ENCODE measurements around the gene LMAN1.

LMAN1 gene, protein sequence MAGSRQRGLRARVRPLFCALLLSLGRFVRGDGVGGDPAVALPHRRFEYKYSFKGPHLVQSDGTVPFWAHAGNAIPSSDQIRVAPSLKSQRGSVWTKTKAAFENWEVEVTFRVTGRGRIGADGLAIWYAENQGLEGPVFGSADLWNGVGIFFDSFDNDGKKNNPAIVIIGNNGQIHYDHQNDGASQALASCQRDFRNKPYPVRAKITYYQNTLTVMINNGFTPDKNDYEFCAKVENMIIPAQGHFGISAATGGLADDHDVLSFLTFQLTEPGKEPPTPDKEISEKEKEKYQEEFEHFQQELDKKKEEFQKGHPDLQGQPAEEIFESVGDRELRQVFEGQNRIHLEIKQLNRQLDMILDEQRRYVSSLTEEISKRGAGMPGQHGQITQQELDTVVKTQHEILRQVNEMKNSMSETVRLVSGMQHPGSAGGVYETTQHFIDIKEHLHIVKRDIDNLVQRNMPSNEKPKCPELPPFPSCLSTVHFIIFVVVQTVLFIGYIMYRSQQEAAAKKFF

DNA sequence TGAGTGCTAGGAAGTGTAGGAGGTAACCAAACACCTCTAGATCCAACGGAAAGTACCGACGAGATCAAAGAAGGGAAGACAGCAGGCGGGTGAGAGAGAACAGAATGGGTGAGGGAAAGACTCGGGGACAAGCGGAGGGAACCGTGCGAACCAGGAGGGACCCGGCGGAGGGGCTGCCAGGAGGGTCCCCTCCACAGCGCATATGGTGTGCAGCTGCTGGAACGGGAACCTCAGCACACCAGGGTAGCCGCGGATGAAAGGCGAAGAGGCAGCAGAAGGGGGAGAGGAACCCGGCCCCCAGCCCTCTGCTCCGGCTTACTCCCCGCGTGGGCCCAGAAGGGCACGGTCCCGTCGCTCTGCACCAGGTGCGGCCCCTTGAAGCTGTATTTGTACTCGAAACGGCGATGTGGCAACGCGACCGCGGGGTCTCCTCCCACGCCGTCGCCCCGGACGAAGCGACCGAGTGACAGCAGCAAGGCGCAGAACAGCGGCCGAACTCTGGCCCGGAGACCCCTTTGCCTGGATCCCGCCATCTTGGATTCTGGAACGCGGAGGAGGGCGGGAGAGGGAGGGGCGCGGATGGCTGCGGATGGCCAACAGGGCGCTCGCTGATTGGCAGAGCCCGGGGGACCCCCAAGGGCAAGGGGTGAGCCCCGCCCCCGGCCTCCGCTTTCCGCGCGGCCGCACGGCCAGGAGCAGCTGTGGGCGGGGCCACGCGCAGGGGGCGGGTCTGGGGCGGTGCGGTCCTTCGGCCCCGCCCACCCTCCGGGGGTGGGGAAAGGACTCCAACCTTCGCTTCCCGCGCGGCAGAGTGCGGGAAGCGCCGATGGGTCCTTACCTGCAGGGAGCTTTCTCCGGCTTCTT lies at the start of gene LMAN1:
Gene LMAN1 (minus strand): TSS at position 554 of the 864 bp plus-strand sequence. CDS start 21 bp downstream, at position 533.
- DNase-seq (ENCODE audit: low spot score), result peak; percentile 99

DNA sequence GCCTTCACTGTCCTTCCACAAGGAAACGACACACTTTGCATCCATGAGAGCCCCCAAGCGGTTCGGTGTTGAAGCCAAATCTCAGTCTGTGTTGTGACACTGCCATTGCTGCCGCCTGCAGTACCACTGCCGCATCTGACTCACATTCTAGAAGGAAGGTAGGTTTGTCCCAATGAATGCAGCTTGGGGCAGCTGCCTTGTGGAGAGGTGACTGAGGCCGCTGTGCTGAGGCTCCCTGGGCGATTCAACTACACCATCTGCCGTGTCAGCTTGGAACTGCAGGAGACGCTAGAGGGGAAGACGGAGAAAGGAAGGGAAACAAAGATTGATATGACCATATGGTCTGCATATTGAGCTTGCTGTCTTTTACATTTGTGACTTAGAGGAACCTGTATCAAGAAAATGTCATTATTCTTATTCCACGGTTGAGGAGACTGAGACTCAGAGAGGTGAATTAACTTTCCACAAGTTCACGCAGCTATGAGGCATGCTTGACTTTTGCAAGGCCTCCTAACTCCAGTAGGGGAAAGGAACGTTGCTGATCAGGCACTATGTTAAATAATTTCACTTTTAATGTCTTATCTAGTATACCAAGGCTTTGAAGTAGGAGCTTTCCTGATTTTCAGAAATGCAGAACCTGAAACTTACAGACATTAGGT lies 43.5 kb upstream of the LMAN1 start:
- DNase-seq (ENCODE audit: low spot score), result peak; percentile 88

DNA sequence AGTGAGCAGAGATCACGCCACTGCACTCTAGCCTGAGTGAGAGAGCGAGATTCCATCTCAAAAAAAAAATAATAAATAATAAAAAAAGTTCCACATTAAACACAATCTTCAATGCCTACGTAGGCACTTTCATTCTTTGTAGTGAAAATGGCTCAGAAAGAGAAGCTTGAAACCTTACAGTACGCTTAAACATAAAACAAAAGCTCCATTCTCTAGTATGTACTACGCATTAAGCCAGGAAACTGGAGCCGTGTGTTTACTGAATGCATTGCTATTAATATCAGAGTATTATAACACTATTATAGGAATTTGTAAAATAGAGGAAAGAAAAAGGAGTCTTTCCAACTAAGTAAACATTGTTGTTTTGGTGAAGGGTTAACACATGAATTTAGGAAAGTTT lies 41.3 kb upstream of the LMAN1 start:
- DNase-seq (ENCODE audit: low spot score), result no peak

DNA sequence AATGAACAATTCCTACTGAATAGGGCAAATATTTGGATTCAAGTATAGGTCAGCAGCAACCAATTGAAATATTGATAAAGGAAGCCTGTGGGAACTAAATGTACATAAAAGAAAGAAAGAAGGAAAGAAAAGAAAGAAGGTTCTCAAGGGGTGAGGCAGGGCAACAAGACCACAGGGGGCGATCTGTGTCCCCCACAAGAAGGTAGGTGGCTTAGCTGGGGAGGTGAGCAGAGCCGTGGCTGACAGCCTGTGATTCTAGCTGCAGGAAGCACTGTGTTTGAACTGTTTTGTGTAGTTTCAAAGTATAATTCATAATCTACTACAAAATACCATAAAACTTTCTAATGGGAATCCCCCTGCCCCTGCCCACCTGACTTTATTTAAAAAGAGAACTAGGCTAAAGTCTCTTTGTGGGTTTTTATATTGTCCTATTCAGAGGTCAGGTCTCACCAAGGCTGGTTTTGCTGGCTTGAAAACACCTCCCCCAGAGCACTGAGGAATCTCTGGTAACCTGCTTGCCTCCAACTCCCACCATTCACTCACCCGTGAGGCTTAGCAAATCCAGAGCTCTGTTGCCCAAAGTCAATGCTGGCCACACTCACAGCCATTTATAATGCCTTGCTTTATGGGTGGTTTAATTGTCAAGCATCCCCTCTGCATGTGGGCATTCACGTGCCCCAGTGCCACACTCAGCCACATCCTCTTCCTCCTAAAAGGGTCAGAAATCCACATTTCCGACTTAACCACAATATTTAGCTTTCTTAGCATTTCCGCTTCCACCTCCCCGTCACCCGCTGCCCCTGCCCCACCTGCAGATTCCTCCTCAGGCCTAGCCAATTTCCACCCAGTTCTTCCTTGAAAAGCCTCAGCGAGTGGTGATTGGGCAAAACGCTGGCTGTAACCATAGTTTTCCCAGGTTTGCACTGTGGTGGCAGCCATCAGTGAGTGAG lies 36.4 kb upstream of the LMAN1 start:
- DNase-seq (ENCODE audit: low spot score), result no peak

DNA sequence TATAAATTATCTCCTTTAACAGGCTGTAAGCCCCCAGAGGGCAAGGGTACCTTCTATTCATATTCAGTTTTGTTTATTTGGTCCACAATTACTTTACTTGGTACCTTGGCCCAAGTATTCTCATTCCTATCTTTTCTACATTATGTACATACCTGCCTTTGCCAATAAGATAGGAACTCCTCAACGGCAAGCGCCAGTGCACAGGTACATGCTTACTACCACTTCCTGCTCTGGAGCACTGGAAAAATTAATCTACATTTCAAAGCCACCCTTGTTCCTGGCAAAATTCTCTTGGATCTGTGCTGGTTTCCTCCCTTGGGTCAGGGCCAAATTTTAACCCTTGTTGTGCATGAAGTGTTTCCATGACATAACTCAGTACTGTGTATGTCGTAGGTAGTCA lies 34.3 kb upstream of the LMAN1 start:
- DNase-seq (ENCODE audit: low spot score), result no peak

DNA sequence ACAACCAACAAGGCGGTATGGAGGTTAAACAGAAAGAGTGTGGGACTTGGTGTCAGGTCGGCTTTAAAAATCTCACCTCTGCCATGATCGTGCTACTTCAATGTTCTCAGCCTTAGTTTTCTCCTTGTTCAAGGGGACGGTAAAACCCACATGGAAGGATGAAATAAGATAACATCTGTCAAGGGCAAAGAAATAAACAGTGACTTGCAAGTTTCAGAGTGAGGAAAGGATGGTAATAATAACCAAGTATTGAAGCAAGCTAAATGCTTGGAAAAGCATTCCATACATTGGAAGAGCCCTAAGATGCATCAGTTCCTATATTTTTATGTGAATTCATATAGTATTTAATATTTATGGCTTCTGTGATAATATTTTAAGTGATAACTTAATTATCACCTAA lies 29.8 kb upstream of the LMAN1 start:
- DNase-seq (ENCODE audit: low spot score), result no peak

DNA sequence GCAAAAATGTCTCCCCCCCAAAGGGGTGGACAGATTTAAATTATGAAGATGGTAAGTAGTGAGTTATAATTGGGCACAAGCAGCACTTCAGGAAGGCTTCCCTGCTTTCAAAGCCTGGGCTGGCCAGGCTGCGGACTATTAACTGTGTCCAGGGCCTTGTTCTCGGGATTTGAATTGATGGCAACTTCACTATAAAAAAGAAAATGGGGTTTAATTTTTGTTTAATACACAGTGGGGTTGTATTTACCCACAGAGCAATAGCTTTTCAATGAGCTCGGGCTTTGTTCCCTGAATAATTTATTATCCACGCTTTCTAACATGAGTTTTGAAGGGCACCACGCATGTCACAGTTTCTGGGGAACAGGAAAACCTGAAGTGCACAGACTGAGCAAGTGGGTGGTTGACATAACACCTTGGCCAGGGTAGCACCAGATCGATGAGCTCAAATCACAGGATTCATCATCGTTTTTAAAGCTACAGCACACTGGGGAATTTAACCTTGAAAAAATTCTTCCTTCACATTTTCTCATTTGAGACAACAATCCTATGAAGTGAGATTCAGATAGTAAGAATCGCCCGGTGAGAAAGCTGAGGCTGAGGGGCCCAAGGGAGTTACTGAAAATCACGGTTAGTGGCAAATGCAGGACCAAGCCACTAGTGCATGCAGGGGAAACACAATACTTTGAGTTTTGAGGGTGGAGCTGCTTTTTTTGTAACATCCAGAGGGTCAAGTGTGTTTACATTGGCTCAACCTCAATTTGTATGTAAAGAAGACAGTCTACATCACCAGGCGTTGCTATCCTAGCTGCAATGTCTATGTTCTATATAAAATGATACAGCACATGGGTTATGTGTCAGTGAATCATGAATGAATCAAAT lies 28.9 kb upstream of the LMAN1 start:
- no peak for DNase-seq (ENCODE audit: low spot score)

DNA sequence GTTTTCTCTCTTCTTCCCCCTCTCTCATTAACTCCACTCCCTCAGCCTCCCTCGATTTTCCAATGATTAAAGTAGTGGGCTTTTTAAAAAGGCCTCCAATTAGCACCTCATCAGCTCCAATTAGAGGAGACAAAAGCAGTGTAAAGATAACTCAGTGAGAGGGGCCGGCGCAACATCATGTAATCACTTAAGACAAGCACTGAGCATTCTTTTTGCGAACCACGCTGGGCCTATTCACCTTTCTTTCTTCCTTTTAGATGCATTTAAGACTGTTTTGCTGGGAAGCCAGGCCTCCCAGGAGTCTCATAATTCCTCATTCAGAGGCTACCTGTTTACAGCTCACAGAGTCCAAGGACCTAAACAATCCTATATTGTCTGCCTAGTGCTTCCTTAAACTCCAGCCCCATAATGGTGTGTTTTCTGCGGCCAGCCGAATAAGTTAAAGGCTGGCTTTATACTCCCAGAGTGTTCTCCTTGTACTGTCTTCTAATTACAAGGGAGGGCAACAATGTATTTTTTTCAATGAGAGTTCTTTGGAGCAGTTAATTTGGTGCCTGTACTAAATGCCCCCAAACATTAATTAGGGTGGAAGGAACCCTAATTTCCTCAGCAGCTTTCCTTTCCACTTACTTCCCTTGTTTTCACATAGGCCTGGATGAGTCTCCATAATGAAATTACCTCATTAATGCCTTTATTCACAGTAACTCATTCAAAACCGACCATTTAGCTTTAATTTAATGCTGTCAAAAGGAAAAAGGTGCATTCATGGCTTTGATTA lies 28.0 kb upstream of the LMAN1 start:
- DNase-seq (ENCODE audit: low spot score), result no peak

DNA sequence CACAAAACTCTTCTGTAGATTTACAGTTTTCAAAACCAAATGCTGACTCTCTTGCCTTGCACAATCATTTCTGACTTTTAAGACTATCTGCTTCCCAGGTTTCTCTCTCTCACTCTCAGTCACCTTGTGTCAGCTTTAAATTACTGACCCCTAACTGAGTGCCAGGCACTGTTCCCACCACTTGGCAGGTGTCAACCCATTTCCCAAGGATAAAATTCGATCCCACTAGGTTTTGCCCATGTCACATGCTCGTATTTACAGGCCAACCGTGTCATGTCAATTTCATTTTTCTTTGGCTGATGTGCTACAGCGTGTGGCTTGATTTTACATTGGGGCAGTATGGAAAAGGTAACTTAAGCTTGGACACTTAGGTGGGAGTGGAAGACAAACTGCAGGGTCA lies 26.1 kb upstream of the LMAN1 start:
- DNase-seq (ENCODE audit: low spot score), result no peak

DNA sequence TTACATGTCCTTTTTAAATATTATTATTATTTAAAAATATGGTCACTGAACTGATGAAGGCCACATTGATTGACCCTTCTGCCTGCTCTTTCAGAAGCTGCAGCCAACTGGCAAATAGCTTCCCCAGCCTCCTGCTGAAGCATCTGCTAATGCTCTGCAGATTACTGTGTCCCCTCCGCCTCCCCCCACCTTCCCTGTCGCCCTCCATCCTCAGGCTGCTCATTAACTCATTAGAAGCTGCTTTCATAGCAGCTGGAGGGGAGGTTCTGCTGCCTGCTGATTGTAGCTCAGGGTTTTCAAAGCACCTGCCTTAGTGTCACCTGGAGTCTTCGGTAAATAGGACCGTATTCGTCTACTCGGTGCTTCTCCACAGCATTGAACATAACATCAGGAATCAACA lies 24.8 kb upstream of the LMAN1 start:
- no peak for DNase-seq (ENCODE audit: low spot score)

DNA sequence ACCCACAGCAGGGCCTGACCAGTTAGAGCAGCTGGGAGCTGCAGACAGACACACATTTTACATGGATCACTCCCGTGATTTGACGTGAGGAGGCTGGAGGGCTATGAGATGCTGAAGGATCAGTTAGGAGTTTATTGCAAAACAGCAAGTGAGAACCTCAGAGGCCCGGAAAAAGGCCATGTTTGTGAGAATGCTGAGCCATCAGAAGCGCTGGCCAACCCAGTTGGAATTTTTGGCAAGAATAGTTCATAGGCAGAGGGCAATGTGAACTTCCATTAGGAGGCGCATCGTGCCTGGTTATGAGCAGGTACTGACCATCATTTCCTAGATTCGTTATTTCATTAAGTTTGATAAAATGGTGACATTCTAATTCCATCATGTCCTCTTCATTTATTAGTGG lies 23.3 kb upstream of the LMAN1 start:
- DNase-seq (ENCODE audit: low spot score), result no peak

DNA sequence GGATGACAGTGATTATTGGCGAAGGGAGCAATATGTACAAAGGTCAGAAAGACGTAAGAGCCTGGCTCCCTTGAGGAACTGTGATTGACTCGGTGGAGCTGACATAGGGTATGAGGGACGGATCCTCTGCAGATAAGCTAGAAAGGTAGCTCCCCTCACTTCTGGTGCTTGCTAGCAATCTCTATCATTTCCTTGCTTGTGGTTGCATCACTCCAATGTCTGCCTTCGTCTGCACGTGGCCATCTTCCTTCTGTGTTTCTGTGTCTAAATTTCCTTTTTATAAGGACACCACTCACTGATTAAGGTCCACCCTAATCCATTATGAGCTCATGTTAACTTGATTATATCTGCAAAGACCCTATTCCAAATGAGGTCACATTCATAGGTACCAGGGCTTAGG lies 22.9 kb upstream of the LMAN1 start:
- DNase-seq (ENCODE audit: low spot score), result no peak

DNA sequence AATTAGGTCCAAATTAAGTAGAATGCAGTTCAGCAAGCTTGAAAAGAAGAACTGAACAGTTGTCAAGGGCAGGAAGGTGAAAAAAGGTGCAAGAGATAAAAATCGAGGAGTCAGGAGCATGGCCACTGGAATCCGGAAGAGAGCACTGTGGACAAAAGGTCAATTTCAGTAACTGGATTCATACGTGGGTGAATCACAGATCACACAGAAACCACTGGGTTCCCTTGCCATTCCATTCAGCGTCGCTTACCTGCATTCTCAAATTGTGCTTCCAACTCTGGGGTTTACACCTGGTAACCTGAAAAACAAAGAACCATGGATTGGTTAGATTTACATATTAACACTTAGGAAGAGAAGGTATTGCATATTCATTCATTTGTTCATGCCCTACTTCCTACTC lies 21.6 kb upstream of the LMAN1 start:
- no peak for DNase-seq (ENCODE audit: low spot score)

DNA sequence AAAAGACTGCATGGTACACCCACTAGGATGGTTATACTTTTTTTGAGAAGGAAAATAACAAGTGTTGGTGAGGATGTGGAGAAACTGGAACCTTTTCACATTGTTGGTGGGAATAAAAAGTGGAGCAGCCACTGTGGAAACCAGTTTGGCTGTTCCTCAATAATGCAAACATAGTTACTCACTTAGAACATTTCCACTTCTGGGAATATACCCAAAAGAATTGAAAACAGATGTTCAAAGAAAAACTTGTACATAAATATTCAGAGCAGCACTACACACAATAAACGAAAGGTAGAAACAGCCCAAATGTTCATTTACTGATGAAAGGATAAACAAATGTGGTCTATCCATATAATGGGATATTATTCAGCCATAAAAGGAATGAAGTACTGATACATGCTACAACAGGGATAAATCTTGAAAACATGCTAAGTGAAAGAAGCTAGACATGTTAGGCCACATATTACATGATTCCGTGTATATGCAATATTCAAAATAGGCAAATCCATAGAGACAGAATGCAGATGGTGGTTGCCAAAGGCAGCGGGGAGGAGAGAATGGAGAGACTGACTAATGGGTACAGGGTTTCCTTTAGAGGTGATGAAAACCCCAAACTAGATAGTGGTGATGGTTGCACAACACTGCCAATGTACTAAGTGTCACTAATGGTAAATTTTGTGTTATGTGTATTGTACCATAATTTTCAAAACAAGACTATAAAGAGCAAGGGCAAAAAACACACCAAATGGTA lies 20.9 kb upstream of the LMAN1 start:
- DNase-seq (ENCODE audit: low spot score), result no peak

DNA sequence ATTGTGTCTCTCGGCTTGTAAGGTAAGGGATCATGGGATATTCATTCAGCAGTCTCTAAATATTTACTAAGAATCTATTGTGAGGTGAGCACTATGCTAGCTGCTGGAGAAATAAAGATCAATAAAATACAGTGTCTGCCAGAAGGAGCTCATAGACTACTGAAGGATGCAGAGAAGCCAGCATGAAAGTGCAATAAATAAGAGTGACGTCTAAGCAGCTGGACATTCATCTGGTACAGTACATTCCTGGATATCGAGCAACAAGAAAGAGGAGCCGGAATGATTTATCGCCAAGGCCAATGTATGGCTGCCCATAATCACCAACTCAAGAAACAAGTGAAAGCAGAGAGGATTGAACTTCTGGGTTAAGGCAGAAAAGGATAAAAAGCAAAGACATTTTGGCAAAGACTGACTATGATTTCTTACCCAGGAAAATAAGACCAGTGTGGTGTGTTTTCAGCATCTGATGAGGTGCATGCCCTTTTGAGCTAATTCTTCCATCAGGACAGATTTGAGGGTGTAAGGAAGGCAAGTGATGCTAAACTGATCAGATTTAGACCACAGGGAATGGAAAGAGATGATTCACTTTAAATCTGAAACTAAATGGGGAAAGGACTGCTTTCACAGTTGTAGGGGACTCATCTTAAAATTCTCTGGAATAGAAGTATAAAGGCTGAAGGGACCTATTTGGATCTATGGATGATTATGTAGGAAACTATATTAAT lies 18.7 kb upstream of the LMAN1 start:
- no peak for DNase-seq (ENCODE audit: low spot score)

DNA sequence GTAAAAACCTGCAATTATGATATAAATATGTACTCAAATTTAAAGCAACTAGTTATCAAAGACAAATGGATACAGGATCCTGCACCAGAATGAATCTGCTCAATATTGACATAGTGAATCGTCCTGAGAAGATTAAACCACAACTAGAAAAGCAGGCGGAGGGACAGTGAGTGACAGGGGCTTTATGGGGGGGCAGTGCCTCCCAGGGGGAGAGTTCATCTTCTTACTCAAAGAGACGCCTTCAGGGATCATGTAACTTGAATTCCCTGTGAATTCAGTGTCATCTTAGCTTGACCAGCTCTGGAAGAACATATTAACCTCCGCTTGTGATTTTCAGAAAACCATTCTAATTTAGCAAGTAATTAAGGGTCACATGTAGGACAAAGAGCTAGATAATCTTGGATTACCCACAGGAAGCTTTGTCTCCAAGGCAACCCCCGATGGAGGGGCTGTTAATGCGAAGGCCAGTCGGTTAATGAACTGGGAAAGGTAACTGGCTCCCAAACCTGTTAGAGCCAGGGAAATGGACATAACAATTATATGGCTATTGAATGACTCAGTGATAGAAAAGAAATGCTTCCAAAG lies 17.4 kb upstream of the LMAN1 start:
- no peak for DNase-seq (ENCODE audit: low spot score)

DNA sequence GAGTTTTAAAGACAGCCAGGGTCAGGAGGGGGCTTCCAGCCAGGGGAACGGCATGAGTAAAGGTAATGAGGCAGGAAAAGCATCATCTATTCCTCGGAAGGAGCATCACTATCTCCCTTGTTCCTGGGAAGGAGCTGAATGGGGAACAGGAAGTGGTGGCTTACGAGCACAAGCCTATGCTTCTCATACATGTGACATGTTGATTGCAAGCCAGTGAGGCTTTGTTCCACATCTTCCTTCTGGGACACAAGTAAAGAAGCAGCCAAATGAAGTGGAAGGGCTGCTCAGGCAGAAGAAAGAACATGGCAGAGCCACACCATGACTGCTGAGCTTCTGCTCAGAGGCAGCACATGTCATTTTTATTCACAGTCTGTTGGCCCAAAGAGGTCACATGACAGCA lies 15.1 kb upstream of the LMAN1 start:
- DNase-seq (ENCODE audit: low spot score), result no peak

DNA sequence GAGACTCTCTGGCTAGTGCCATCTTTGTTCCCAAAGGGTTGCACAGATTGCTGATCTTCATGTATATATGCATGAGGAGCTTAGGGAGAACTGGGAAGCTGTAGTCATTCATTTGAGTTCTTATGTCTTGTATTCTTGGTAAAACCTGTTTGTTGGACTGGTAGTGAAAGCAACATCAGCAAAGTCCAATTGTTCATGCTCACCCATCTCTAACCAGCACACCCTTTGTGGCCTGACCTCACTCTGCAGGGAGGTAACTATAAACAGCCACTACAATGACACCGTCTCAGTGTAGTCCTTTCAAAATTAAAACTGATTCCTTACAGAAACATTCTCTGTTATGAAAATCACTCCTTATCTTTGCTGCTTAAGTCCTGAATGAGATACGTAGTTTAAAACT lies 13.9 kb upstream of the LMAN1 start:
- no peak for DNase-seq (ENCODE audit: low spot score)

Measured in AG08396 (cell line).